Body of pancreas (tissue), 4 donors: ENCODE measurements around the gene CLDN24. TPM values are rescaled to one million over a fixed set of nuclear protein-coding genes. Genes with fewer than 3 reads are reported as not detected.

Source experiments
- ATAC-seq: fragments of 150-250 bp; one replicate; pipeline ENCODE4 v1.9.1; 2016
- DNase-seq, 4 donors: peaks; one replicate each; pipeline ENCODE4 v3.0.0-alpha.2; 2019
- H3K27ac ChIP-seq, 4 donors: fragments of 200-600 bp; sonication (generic); 1 replicate in 3 of 4; 2 replicates in 1 of 4; pipeline versions ENCODE4 v1.5.1 to v1.6.1; 2016 to 2019; ENCODE audit warnings: mild to moderate bottlenecking in 1 of 4, mixed read lengths in 1 of 4, moderate library complexity in 1 of 4
- H3K27me3 ChIP-seq, 2 donors: fragments of 200-600 bp; sonication (generic); one replicate each; pipeline ENCODE4 v1.6.0; 2016; ENCODE audit warnings: mild to moderate bottlenecking in 1 of 2
- H3K36me3 ChIP-seq, 2 donors: fragments of 200-600 bp; sonication (generic); replicated peaks in 1 of 2; 2 replicates each; pipeline ENCODE4 v1.5.1; 2016; ENCODE audit warnings: low read depth in 2 of 2; ENCODE audit not compliant: insufficient read depth in 1 of 2
- H3K4me1 ChIP-seq: fragments of 200-600 bp; sonication (generic); one replicate; pipeline ENCODE4 v1.6.0; 2016
- H3K4me3 ChIP-seq, 2 donors: fragments of 200-600 bp; sonication (generic); 1 replicate in 1 of 2; 2 replicates in 1 of 2; pipeline ENCODE4 v1.5.1; 2016 to 2019
- H3K9me3 ChIP-seq, 3 donors: fragments of 200-600 bp; sonication (generic); 1 replicate in 2 of 3; 2 replicates in 1 of 3; pipeline ENCODE4 v1.5.1; 2016
- CTCF ChIP-seq, 7 experiments: fragments of 450-650 bp in 4 of 7; fragments of 200-600 bp in 3 of 7; sonication (generic) in 3 of 7; IDR thresholded peaks; one replicate each; pipeline ENCODE4 v1.5.1; 2016 to 2019; ENCODE audit warnings: antibody characterized with exemption in 7 of 7
- POLR2A ChIP-seq, 3 donors: fragments of 450-650 bp; IDR thresholded peaks; one replicate each; pipeline ENCODE4 v1.6.1; 2016; ENCODE audit warnings: antibody characterized with exemption in 3 of 3, mild to moderate bottlenecking in 2 of 3
- WGBS, 2 donors: methylation state at CpG; one replicate each; pipeline ENCODE4 v1.1.5; 2017; 5-methylcytosine and 5-hydroxymethylcytosine counted together
- intact Hi-C: fragments of 100-400 bp; cut with DNase I; formaldehyde crosslinking; loops from one replicate; pipeline ENCODE4 v1.15.1; 2023
- total RNA-seq, 2 donors: library from RNA; depleted of rRNA; stranded (reverse); fragments of >200 nt; gene quantifications; one replicate each; pipeline ENCODE4 v1.1.0, GENCODE V29; 2016

Gene CLDN24
- total RNA-seq, 2 donors from 2014 or later, result not detected

- Histone ChIP-seq H3K4me1 (no peaks in the 10 kb centered on the region), H3K27ac (no peak overlapping the region), H3K36me3 (peaks cover 6 to 18% of the 10 kb centered on the region in 2 donors), H3K4me3 (no peak overlapping the region), H3K9me3 (no peaks in the 10 kb centered on the region), H3K27me3 (no peaks in the 10 kb centered on the region)
- TF ChIP-seq CTCF (IDR thresholded peaks at IDR 0.05), result no peak
- no peak for TF ChIP-seq POLR2A (IDR thresholded peaks at IDR 0.05)
- DNase-seq (no peak), ATAC-seq (no peak)
- intact Hi-C loops, result no loop called here
- WGBS, 2 donors, result 0 to 87% methylated on average over 1 of the region's 1 CpG
Observed at GRCh38 chr4:183276106-183276505, 46.1 kb downstream of the CLDN24 start.

- TF ChIP-seq POLR2A (IDR thresholded peaks at IDR 0.05) (no peak), CTCF (IDR thresholded peaks at IDR 0.05) (no peak)
- Histone ChIP-seq H3K27ac (no peak overlapping the region), H3K36me3 (peaks cover 6 to 20% of the 10 kb centered on the region in 2 donors), H3K9me3 (no peaks in the 10 kb centered on the region), H3K27me3 (no peaks in the 10 kb centered on the region), H3K4me3 (no peak overlapping the region), H3K4me1 (no peaks in the 10 kb centered on the region)
- intact Hi-C loops, result no loop called here
- DNase-seq (no peak), ATAC-seq (no peak)
- 91 to 92% methylated on average over 3 of the region's 3 CpGs for WGBS, 2 donors
Observed at GRCh38 chr4:183272384-183272783, 49.8 kb downstream of the CLDN24 start.

Other genes starting within 250 kb of the CLDN24 start
- gene WWC2, start 223.2 kb downstream of the CLDN24 start, total RNA-seq, result 10 to 100 TPM; 24.4 to 30.3 TPM
- not detected for gene CLDN22, start 2.1 kb downstream of the CLDN24 start, total RNA-seq
- 10 to 100 TPM; 10.9 to 20.4 TPM for gene CDKN2AIP, start 122.2 kb upstream of the CLDN24 start, total RNA-seq
- 10 to 100 TPM in 1 of 2 donors, 1 to 10 TPM in 1; 3.6 to 14.5 TPM for gene ING2, start 182.6 kb upstream of the CLDN24 start, total RNA-seq